ENCODE data around the gene KCNQ4.

The KCNQ4 gene

GRCh38 chr1:40748841-40749718, 34.5 kb upstream of the KCNQ4 start:
- no peak for DNase-seq
- peaks cover 93% of the 10 kb centered on the region for H3K36me3 Mint-ChIP-seq (ENCODE audit: low read depth)
- H3K4me1 Mint-ChIP-seq (ENCODE audit: low read depth), result peaks cover 59% of the 10 kb centered on the region
- no peak overlapping the region for H3K27ac Mint-ChIP-seq
- H3K4me3 Mint-ChIP-seq, result no peak overlapping the region
- H3K9me3 Mint-ChIP-seq, result no peaks in the 10 kb centered on the region
- H3K27me3 Mint-ChIP-seq, result no peaks in the 10 kb centered on the region

- H3K27ac Mint-ChIP-seq, result no peak overlapping the region
- peaks cover 93% of the 10 kb centered on the region for H3K36me3 Mint-ChIP-seq (ENCODE audit: low read depth)
- no peak overlapping the region for H3K4me3 Mint-ChIP-seq
These were observed 33.8 kb upstream of the KCNQ4 start for GRCh38 chr1:40749817-40750216.

GRCh38 chr1:40750451-40750908, 33.1 kb upstream of the KCNQ4 start:
- Mint-ChIP-seq H3K9me3 (no peaks in the 10 kb centered on the region), H3K4me3 (no peak overlapping the region), H3K27ac (peak overlapping the region; percentile 38), H3K36me3 (ENCODE audit: low read depth) (peaks cover 93% of the 10 kb centered on the region), H3K4me1 (ENCODE audit: low read depth) (peaks cover 45% of the 10 kb centered on the region), H3K27me3 (no peaks in the 10 kb centered on the region)
- no peak for DNase-seq

More at GRCh38 chr1:40749817-40750216, 33.8 kb upstream of the KCNQ4 start:
- Mint-ChIP-seq H3K27me3 (no peaks in the 10 kb centered on the region), H3K9me3 (no peaks in the 10 kb centered on the region), H3K4me1 (ENCODE audit: low read depth) (peaks cover 52% of the 10 kb centered on the region)
- DNase-seq, result no peak

GRCh38 chr1:40751802-40752201, 31.8 kb upstream of the KCNQ4 start:
- peaks cover 94% of the 10 kb centered on the region for H3K36me3 Mint-ChIP-seq (ENCODE audit: low read depth)
- H3K9me3 Mint-ChIP-seq, result no peaks in the 10 kb centered on the region
- H3K27ac Mint-ChIP-seq, result peak overlapping the region; percentile 78
- no peak for DNase-seq
- peaks cover 33% of the 10 kb centered on the region for H3K4me1 Mint-ChIP-seq (ENCODE audit: low read depth)
- no peak overlapping the region for H3K4me3 Mint-ChIP-seq
- H3K27me3 Mint-ChIP-seq, result no peaks in the 10 kb centered on the region

GRCh38 chr1:40753142-40753882, 30.3 kb upstream of the KCNQ4 start:
- peak overlapping the region; percentile 89 for H3K27ac Mint-ChIP-seq
- H3K27me3 Mint-ChIP-seq, result no peaks in the 10 kb centered on the region
- no peak overlapping the region for H3K4me3 Mint-ChIP-seq
- H3K9me3 Mint-ChIP-seq, result no peaks in the 10 kb centered on the region
- H3K36me3 Mint-ChIP-seq (ENCODE audit: low read depth), result peaks cover 95% of the 10 kb centered on the region
- no peak for DNase-seq
- H3K4me1 Mint-ChIP-seq (ENCODE audit: low read depth), result peaks cover 31% of the 10 kb centered on the region

GRCh38 chr1:40754201-40754600, 29.4 kb upstream of the KCNQ4 start:
- no peaks in the 10 kb centered on the region for H3K9me3 Mint-ChIP-seq
- H3K27ac Mint-ChIP-seq, result peak overlapping the region; percentile 41
- H3K36me3 Mint-ChIP-seq (ENCODE audit: low read depth), result peaks cover 94% of the 10 kb centered on the region
- peaks cover 31% of the 10 kb centered on the region for H3K4me1 Mint-ChIP-seq (ENCODE audit: low read depth)
- no peak overlapping the region for H3K4me3 Mint-ChIP-seq
- no peaks in the 10 kb centered on the region for H3K27me3 Mint-ChIP-seq
- DNase-seq, result no peak

- H3K36me3 Mint-ChIP-seq (ENCODE audit: low read depth), result peaks cover 94% of the 10 kb centered on the region
- DNase-seq, result no peak
- H3K27ac Mint-ChIP-seq, result peak overlapping the region; percentile 41
- H3K9me3 Mint-ChIP-seq, result no peaks in the 10 kb centered on the region
- peaks cover 31% of the 10 kb centered on the region for H3K4me1 Mint-ChIP-seq (ENCODE audit: low read depth)
- no peak overlapping the region for H3K4me3 Mint-ChIP-seq
- H3K27me3 Mint-ChIP-seq, result no peaks in the 10 kb centered on the region
These were observed 28.5 kb upstream of the KCNQ4 start for GRCh38 chr1:40755067-40755466.

- DNase-seq, result no peak
- Mint-ChIP-seq H3K36me3 (ENCODE audit: low read depth) (peaks cover 93% of the 10 kb centered on the region), H3K9me3 (no peaks in the 10 kb centered on the region), H3K4me1 (ENCODE audit: low read depth) (peaks cover 24% of the 10 kb centered on the region), H3K4me3 (no peak overlapping the region), H3K27ac (peak overlapping the region; percentile 3), H3K27me3 (no peaks in the 10 kb centered on the region)
These were observed 27.1 kb upstream of the KCNQ4 start for GRCh38 chr1:40756523-40756922.

GRCh38 chr1:40757084-40757483, 26.5 kb upstream of the KCNQ4 start:
- Mint-ChIP-seq H3K27me3 (no peaks in the 10 kb centered on the region), H3K4me3 (no peak overlapping the region), H3K36me3 (ENCODE audit: low read depth) (peaks cover 93% of the 10 kb centered on the region), H3K4me1 (ENCODE audit: low read depth) (peaks cover 24% of the 10 kb centered on the region), H3K27ac (peak overlapping the region; percentile 14), H3K9me3 (no peaks in the 10 kb centered on the region)
- DNase-seq, result no peak

- Mint-ChIP-seq H3K27me3 (no peaks in the 10 kb centered on the region), H3K4me1 (ENCODE audit: low read depth) (peaks cover 26% of the 10 kb centered on the region), H3K4me3 (no peak overlapping the region), H3K36me3 (ENCODE audit: low read depth) (peaks cover 95% of the 10 kb centered on the region), H3K9me3 (no peaks in the 10 kb centered on the region), H3K27ac (no peak overlapping the region)
- DNase-seq, result no peak
These were observed 25.6 kb upstream of the KCNQ4 start for GRCh38 chr1:40758004-40758403.

GRCh38 chr1:40758578-40759343, 24.8 kb upstream of the KCNQ4 start:
- no peaks in the 10 kb centered on the region for H3K27me3 Mint-ChIP-seq
- H3K36me3 Mint-ChIP-seq (ENCODE audit: low read depth), result peaks cover 93% of the 10 kb centered on the region
- H3K4me1 Mint-ChIP-seq (ENCODE audit: low read depth), result peaks cover 24% of the 10 kb centered on the region
- no peaks in the 10 kb centered on the region for H3K9me3 Mint-ChIP-seq
- DNase-seq, result no peak
- H3K4me3 Mint-ChIP-seq, result no peak overlapping the region
- H3K27ac Mint-ChIP-seq, result no peak overlapping the region

- peaks cover 37% of the 10 kb centered on the region for H3K4me1 Mint-ChIP-seq (ENCODE audit: low read depth)
- no peak overlapping the region for H3K4me3 Mint-ChIP-seq
- DNase-seq, result no peak
- no peaks in the 10 kb centered on the region for H3K27me3 Mint-ChIP-seq
- H3K9me3 Mint-ChIP-seq, result no peaks in the 10 kb centered on the region
- H3K27ac Mint-ChIP-seq, result peak overlapping the region; percentile 59
- H3K36me3 Mint-ChIP-seq (ENCODE audit: low read depth), result peaks cover 94% of the 10 kb centered on the region
These were observed 22.6 kb upstream of the KCNQ4 start for GRCh38 chr1:40760984-40761383.

GRCh38 chr1:40762144-40762923, 21.3 kb upstream of the KCNQ4 start:
- no peak overlapping the region for H3K4me3 Mint-ChIP-seq
- H3K9me3 Mint-ChIP-seq, result no peaks in the 10 kb centered on the region
- no peaks in the 10 kb centered on the region for H3K27me3 Mint-ChIP-seq
- peaks cover 37% of the 10 kb centered on the region for H3K4me1 Mint-ChIP-seq (ENCODE audit: low read depth)
- peaks cover 94% of the 10 kb centered on the region for H3K36me3 Mint-ChIP-seq (ENCODE audit: low read depth)
- peak overlapping the region; percentile 37 for H3K27ac Mint-ChIP-seq
- DNase-seq, result no peak
